Measurements from ENCODE around the gene SERTAD2. TPM values are rescaled to one million over a fixed set of nuclear protein-coding genes. Genes with fewer than 3 reads are reported as not detected.

The SERTAD2 gene
- total and polyA plus RNA-seq, 2 of the 4 experiments (the other 2 are of a cell fraction): 5.0 to 11.0 TPM

GRCh38 chr2:64615844-64616536, 37.7 kb downstream of the SERTAD2 start:
- H4K91ac ChIP-seq (ENCODE audit: insufficient read depth, low read depth, low read length): no peak overlapping the region
- H2BK20ac ChIP-seq (ENCODE audit: low read depth, low read length): no peak overlapping the region
- no peaks in the 10 kb centered on the region for H3K9me1 ChIP-seq (ENCODE audit: insufficient read depth, low read length)
- no peak overlapping the region for H4K8ac ChIP-seq (ENCODE audit: low read depth in 2 of 2, low read length in 2 of 2)
- DNase-seq: no peak
- H3K4me2 ChIP-seq (ENCODE audit: low read depth, low read length): no peak overlapping the region
- no peak overlapping the region for H3K18ac ChIP-seq (ENCODE audit: low read depth, low read length)
- no peak overlapping the region for H2AFZ ChIP-seq (replicated peaks; ENCODE audit: low read length, poor library complexity)
- H2AK9ac ChIP-seq (replicated peaks; ENCODE audit: low read depth, low read length, poor library complexity): no peak overlapping the region
- no peak overlapping the region for H4K5ac ChIP-seq (ENCODE audit: low read depth, low read length)
- H3K4ac ChIP-seq (ENCODE audit: low read depth, low read length): no peak overlapping the region
- no peak overlapping the region for H3K4me3 ChIP-seq (ENCODE audit: insufficient read depth, low read depth, low read length)
- POLR2A ChIA-PET (ENCODE audit: unreplicated experiment): interaction anchor here (0.6 kb wide), 1 partner anchor 611 kb away, joined by 5 read pairs; the partner anchor contains the start of gene ACTR2
- no peaks in the 10 kb centered on the region for H4K20me1 ChIP-seq (ENCODE audit: insufficient read depth, low read length)
- WGBS, 2 experiments (ENCODE audit: extremely low coverage in 2 of 2, insufficient read length in 1 of 2): 92% methylated on average over 2 of the region's 7 CpGs; no CpG with 5 or more reads in 1 of the 2 experiments
- no peak overlapping the region for H2AK5ac ChIP-seq (ENCODE audit: low read depth, low read length)
- no peak overlapping the region for H3K9ac ChIP-seq (ENCODE audit: low read depth, low read length)
- in situ Hi-C loops (cut with MboI; ENCODE audit: low sequenced_read_pairs): no loop called here
- H2BK15ac ChIP-seq (ENCODE audit: low read depth, low read length): no peak overlapping the region
- H3K23ac ChIP-seq (ENCODE audit: low read depth, low read length): no peak overlapping the region
- H3K27ac ChIP-seq (ENCODE audit: insufficient read depth, low read length): no peak overlapping the region
- no peak overlapping the region for H2BK5ac ChIP-seq (ENCODE audit: low read depth, low read length, poor library complexity, severe bottlenecking)
- intact Hi-C loops (cut with micrococcal nuclease): no loop called here
- CTCF ChIA-PET: no interaction called here
- peaks cover 60% of the 10 kb centered on the region for H3K27me3 ChIP-seq (ENCODE audit: control insufficient read depth, insufficient read depth, low read length)
- dilution Hi-C loops (cut with HindIII; ENCODE audit: low sequenced_read_pairs, unreplicated experiment): no loop called here
- H3K9me3 ChIP-seq (ENCODE audit: control insufficient read depth, insufficient read depth, low read length): no peaks in the 10 kb centered on the region
- no peaks in the 10 kb centered on the region for H3K36me3 ChIP-seq (ENCODE audit: control insufficient read depth, insufficient read depth, low read length)
- H2BK120ac ChIP-seq (ENCODE audit: low read depth, low read length): no peak overlapping the region
- H3K56ac ChIP-seq (ENCODE audit: extremely low read depth, insufficient read depth, low read length): no peak overlapping the region
- no peak overlapping the region for H3K14ac ChIP-seq (replicated peaks; ENCODE audit: low read depth, low read length)
- ATAC-seq (ENCODE audit: low read depth): no peak
- BruUV-seq (replicated peaks): no TSS peak
- H3K4me1 ChIP-seq (ENCODE audit: control insufficient read depth, insufficient read depth, low read length): no peaks in the 10 kb centered on the region
- TF ChIP-seq CHD1 (IDR thresholded peaks at IDR 0.05; ENCODE audit: low read depth, low read length): no peak
- TF ChIP-seq NFE2L2 (IDR thresholded peaks at IDR 0.05; ENCODE audit: low read depth, low read length): no peak
- TF ChIP-seq RAD21 (IDR thresholded peaks at IDR 0.05; ENCODE audit: low read length): no peak
- no peak for TF ChIP-seq RFX5 (IDR thresholded peaks at IDR 0.05; ENCODE audit: low read depth, low read length)
- H3K79me1 ChIP-seq (ENCODE audit: low read depth in 1 of 2, low read length in 2 of 2): no peaks in the 10 kb centered on the region
